Stimulated activated CD4-positive, alpha-beta T cell treated with anti-CD3 and anti-CD28 coated beads, TNF-alpha, amount 100 ng/mL, for 48 hours (primary cell): ENCODE data around the gene GMPPB.
"Not testable (repeated sequence)": the region's sequence is repeated elsewhere in the genome, so short reads cannot be mapped to it uniquely, and the experiment has no call there.

Experiments
- DNase-seq, 3 donors: peaks; one replicate each; pipeline ENCODE4 v3.0.0-alpha.2; 2020; ENCODE audit warnings: low read depth in 3 of 3

GMPPB gene

DNA sequence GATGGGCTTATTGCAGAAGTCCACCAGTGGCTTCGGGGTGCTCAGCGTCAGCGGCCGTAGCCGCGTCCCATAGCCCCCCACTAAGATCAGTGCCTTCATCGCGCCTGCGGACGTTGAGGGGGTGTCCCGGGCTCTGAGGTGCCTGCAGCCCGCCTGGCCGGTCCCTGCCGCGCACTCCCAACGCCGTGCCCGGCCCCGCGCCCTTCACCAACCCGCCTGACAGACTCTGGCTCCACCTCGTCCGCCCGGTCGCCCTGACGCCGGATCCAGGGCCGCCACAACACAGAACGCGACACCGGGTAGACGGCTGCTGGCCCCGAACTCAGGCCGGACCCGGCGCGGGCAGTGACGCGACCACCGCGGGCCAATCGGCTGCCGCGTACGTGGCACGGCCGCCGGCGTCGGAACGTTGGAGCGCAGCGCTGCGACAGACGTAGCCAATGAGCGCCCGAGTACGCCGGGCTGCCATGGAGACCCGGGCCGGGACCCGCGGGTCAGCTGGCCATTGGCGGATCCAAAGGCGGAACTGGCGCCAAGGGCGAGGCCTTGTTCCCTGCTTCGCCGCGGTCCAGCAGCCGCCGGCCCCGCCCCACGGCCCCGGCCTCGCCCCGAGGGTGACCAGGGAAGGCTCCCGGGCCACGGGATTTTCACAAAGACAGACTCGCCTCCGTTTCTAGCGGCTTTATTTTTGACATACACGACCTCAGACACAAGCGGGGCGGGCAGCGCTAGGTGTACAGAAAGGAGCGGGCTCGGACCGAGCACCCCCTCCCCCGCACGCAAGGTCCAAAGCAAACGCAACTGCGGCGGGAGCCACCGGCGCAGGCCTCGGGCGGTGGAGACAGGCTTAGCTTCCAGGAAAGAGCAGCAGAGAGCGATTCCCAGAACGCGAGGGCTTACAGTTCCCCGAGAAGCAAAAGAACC is at the start of gene GMPPB:
TSS of gene GMPPB (minus strand) at position 324 of the 924 bp plus-strand sequence. CDS start at position 99, 225 bp downstream.
- DNase-seq: peak; percentile 88 to 92 (median 90)

DNA sequence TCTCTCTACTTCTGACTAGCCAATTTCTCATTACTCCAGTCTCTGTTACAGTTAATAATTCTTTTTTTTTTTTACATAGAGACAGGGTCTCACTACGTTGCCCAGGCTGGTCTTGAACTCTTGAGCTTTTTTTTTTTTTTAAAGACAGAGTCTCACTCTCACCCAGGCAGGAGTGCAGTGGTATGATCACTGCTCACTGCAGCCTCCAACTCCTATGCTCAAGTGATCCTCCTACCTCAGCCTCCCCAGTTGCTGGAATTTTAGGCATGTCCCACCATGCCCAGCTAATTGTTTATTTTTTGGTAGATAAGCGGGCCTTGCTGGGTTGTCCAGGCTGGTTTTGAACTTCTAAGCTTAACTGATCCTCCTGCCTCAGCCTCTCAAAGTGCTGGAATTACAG is 49.0 kb upstream of the GMPPB start:
- no peak for DNase-seq

DNA sequence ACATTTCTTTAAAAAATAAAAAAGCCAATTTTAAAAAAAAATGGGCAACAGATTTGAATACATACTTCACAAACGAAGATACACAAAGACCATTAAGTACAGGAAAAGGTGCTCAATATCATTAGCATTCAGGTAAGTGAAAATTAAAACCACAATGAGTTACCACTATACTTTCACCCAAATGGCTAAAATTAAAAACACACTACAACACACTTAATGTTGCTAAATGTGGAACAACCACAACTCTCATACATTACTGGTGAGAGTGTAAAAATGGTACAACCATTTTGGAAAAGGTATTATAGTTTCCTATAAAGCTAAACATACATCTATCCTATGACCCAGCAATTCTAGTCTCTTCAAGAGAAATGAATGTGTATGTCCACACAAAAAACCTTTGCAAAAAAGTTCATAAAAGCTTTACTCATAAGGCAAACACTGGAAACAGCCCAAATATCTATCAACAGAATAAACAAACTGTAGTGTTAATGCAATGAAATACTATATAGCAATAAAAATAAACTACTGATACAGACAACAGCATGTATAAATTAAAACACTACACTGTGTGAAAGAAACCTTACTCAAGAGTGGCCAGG is 47.7 kb upstream of the GMPPB start:
- DNase-seq: no peak

DNA sequence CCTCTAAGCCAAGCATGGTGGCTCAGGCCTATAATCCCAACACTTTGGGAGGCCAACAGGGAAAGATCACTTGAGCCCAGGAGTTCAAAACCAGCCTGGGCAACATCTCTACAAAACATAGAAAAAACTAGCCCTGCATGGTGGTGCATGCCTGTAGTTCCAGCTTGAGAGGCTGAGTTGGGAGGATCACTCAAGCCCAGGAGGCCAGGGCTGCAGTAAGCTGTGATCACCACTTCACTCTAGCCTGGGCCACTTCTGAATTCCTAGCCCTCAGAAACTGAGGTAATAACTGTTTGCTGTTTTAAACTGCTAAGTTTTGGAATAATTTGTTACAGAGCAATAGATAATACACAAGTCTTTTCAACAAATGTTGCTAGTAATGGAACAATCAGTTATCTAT is 46.2 kb upstream of the GMPPB start:
- no peak for DNase-seq

DNA sequence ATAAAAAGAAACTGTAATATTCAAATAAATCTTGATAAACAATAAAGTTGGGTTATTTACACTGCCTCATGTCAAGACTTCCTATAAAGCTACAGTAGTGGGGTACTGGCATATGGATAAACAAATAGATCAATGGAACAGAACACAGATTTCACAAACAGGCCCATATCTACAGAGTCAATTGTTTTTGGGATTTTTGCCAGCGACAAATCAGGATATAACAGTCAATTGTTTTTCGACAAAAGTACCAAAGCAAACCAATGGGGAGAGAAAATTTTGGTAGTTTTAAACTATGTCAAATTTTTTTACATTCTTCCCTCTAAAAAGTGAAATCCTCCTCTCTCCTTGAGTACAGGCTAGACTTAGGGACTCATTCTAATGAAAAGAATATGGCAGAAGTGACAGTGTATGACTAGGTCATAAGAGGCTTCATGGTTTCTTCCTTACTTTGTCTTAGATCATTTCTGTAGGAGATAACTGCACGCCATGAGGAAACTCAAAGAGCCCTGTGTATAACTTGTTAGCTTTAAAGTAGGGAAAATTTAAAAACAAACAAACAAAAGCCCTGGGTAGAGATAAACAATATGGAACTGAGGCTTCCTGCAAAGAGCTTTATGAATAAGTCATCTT is 45.6 kb upstream of the GMPPB start:
- no peak for DNase-seq

DNA sequence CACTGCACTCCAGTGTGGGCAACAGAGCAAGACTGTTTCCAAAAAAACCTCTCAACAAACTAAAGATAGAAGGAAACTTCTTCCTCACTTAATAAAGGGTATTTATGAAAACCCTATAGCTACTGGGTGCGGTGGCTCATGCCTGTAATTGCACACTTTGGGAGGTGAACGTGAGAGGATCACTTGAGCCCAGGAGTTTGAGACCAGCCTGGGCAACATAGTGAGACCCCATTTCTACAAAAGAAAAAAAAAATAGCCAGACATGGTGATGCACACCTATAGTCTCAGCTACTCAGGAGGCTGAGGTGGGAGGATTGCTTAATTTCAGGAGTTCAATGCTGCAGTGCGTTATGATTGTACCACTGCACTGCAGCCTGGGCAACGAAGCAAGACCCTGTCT is 40.2 kb upstream of the GMPPB start:
- DNase-seq: no peak

DNA sequence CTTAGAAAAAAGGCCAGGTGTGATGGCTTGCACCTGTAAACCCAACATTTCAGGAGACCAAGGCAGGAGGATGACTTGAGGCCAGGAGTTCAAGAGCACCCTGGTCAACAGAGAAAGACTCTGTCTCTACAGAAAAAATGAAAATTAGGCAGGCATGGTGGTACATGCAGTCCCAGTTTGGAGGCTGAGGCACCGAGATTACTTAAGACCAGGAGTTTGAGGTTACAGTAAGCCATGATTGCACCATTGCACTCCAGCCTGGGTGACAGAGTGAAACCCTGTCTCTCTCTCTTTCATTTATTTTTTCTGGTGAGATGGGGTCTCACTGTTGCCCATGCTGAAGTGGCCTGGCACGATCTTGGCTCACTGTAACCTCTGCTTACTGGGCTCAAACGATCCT is 37.9 kb upstream of the GMPPB start:
- no peak for DNase-seq

DNA sequence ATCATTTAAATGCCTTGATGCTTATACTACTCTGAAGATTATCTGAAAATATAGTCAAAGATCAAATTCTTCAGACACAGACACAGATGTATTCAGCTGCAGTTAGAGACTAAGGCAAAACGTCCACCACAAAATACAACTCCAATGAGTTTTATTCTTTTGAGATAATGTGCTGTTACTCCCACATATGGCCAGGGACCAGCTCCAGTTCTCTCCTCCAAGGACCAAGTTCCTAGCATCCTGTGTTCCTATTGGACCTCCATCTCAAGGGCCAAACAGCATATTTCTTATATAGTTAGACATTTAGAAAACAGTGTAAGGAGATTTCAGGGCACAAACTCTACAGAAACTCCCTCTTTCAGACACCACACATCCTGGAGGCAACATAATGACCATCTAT is 35.5 kb upstream of the GMPPB start:
- no peak for DNase-seq

DNA sequence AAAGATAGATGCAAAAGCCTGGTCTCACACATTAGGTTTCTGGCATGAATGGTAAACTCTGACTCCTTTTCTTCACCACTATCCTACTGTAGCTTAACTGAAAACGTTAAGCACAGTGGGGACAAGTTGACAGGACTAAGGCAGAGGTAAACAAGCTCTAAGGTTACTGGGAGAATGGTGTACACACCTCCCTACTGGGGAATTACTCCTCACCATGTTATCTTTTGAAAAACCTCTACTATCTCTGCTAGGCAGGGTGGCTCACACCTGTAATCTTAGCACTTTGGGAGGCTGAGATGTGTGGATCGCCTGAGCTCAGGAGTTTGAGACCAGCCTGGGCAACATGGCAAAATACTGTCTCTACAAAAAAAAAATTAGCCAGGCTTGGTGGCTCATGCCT is 33.4 kb upstream of the GMPPB start:
- no peak for DNase-seq

DNA sequence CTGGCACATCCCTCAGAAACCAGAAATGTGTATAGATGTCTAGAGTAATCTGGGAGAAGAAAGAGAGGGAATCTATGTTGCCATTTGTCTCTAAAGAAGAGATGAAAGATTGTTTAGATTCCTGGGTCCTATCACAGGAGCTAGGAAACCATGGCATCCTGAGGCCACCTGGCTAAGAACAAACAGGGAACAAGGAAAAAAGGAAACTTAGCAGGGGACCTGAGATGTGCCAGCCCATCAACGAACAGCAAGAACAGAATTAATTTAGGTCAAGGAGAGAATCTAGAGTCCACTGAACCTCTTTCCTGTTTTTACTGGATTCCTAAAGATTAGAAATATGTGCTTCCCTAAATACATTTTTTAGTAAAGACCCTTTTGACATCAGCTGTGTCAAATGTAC is 32.3 kb upstream of the GMPPB start:
- no peak for DNase-seq

DNA sequence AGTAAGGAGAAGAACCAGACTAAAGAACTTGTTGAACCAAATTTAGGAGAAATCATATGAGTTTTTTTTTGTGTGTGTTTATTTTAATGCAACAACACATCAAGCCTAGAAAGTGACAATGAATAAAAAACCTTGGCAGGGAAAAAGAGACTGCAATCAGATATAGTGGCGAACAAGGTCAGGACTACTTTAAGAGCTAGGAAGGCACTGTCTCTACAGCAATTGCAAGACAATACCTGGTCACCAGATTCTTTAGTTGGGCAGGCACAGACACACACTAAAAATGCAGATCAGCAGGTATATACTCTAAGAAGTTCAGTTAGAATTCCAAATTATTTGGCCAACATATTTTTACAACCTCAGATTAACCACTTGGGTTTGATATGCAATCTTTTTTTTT is 30.8 kb upstream of the GMPPB start:
- DNase-seq: no peak

DNA sequence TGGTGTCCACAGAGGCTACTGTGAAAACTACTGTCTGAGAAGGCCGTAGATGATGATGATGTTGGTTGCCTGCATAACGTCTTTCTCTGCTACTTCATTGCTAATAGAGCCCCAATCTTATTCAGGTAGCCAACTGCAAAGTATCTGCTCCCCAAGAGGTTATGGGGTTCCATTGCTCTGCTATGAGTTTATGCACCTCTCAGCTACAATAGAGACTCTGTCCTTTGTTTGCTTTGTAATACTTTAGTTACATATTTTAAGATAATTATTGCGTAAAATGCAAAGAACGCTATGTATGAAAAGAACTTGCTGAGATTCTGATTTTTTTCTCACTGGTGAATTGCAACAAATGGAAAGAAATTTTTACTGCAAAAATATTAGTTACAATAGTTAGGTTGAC is 27.8 kb upstream of the GMPPB start:
- no peak for DNase-seq

DNA sequence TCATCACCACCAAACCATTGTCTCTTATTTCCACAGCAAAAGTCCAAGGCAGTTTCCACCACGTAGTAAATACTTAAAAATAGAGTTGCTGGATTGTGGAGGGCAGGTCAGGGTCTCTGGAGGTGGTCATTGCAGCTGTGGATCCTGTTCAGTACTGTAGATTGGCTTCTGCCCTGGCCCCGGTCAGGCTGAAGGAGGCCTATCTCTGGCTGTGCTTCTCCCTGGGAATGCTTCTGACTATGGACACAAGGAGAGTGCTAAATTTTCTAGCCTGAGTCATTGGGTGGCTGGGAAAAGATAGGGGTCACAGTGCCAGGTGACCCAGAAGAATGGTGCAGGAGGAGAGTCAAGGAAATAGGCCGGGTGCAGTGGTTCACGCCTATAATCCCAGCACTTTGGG is 26.3 kb upstream of the GMPPB start:
- no peak for DNase-seq

DNA sequence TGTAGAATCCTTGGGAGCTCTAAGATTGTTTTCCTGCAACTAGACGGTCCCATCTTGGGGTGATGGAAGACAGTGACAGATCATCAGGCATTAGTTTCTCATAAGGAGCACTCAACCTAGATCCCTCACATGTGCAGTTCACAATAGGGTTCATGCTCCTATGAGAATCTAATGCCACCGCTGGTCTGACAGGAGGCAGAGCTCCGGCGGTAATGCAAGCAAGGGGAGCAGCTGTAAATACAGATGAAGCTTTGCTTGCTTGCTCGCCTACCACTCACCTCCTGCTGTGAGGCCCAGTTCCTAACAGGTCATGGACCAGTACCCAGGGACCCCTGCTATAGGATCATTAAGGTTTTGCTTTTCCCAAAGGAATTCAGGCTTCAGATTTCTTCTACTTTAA is 25.1 kb upstream of the GMPPB start:
- not testable (repeated sequence) for DNase-seq

DNA sequence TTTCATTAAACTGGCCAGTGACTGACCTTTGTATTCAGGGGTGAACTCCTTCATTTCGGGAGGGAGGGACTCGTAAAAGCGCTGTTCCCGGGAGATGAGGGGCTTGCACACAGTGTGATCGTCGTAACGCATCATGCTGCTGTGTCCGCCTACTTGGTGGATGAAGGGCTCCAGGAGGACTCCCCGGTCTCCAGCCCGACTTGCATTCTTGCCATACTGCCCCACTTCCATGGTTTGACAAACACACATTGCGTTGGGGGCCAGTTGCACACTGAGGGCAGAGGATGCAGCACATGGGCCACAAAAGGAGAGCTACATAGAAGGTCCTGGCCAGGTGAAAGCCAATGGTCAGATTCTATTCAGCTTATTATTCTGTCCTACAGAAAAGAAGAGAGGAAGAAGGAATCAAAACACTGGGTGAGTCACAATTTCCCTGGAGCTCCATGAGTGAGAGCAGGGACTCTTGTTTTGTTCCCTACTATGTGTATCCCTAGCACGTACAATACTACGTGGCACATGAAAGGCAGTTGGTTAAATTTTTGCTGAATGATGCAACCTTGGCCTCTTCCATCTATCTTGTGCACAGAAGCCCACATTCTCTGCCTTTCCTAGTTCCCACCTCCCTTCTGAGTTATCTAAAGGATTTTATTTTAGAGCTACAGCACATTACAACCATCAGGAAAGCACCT is 24.2 kb upstream of the GMPPB start:
- DNase-seq: no peak

DNA sequence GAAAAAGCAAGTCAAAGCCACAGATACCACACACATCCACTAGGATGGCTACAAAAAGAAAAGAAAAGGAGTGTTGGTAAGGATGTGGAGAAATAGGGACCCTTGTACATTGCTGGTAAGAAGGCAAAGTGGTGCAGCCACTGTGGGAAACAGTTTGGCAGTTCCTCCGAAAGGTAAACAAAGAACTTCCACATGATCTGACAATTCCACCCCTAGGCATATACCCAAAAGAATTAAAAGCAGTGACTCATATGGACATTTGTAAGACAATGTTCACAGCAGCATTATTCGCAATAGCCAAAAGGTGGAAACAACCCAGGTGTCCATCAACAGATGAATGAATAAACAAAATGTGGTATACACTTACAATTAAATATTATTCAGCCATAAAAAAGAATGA is 22.2 kb upstream of the GMPPB start:
- DNase-seq: no peak

DNA sequence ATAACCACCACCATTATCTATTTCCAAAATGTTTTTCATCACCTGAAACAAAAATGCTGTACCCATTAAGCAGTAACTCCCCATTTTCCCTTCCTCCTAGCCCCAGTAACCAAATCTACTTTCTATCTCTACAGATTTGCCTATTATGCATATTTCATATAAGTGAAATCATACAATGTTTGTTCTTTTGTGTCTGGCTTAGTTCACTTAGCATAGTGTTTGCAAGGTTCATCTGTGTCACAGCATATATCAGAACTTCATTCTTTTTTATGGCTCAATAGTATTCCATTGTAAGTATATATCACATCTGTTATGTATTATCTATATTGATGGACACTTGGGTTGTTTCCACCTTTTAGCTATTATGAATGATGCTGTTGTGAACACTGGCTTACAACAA is 16.7 kb upstream of the GMPPB start:
- DNase-seq: no peak

DNA sequence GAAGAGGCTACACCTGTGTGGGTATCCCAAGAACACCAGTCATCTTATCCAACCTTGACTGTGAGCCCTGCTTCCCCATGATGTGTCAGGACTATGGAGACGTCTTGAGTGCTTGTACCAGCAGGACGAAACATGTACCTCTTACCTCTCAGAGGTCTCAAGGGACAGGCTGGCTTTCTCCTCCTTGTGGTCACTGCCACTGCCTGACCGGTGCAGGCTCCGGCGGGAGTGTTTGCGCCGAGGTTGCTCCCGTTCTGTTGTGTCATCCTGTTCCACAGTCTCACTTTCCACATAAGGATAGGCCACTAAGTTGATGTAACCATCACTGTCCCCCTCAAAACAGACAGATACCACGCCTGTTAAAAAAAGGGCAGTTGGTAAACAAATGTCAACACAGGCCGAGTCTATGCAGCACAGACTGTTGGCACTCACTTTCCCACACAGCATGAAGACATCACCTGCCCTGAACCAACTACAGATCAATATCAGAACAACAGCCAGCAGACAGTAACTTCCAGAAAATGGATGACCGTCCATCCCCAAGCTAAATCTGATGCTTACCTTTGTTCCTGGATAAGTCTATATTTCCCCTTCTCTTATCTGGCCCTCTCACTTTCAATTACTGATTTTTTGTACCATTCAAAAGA is 14.4 kb upstream of the GMPPB start:
- DNase-seq: no peak

DNA sequence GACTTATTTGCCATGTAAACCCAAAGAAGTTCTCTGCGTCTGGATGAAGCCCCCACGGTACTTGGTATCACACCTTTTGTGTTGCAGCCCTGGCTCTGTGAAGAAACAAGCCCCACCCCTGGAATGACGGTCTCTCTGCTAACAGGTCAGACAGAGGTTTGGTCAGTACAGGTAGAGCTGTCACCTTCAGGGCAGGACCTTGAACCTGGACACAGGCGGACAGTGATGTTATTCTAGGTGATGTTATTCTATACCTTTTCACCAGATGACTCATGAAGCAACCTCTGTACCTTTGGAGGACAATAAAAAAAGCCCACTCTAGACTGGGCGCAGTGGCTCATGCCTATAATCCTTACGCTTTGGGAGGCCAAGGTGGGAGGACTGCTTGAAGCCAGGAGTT is 11.0 kb upstream of the GMPPB start:
- DNase-seq: no peak

DNA sequence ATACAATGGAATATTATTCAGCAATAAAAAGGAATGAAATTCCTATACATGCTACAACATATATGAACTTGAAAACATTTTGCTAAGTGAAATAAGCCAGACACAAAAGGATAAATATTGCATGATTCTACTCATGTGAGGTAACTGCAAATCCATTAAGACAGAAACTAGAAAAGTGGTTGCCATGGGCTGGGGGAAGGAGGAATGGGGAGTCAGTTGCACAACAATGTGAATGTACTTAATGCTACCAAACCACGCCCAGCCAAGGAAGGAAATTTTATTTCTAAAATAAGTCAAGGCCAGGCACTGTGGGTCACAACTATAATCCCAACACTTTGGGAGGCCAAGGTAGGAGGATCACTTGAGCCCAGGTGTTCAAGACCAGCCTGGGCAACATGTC is 9.8 kb upstream of the GMPPB start:
- no peak for DNase-seq

DNA sequence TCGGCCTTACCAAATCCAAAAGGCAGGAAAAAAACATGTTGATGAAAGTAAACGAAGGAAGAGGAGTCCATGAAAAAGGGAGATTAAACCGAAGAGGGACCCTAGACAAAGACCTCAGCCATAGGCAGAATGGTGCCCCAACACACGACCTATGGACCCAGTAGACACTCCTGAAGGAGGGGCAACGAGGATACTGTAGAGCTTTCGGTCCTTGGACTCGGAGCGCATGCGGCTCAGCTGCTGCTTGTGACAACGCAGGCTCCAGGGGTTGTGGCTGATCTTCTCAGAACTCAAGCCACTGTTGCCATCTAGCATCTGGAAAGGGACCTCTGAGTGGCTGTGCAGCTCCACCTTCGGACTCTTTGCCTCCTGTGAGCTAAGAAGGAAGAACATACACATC is 8.8 kb upstream of the GMPPB start:
- DNase-seq: no peak
